MM.1S (cell line): ENCODE results near the gene RAB44.

Experiments
- DNase-seq: peaks from one replicate; pipeline ENCODE4 v3.0.0-alpha.2; 2015
- H2AFZ ChIP-seq: fragments of 300-600 bp; sonication (generic); 2 replicates; pipeline ENCODE4 v1.6.0; 2016; ENCODE audit warnings: antibody characterized with exemption, low read length
- H3F3A ChIP-seq: fragments of 300-600 bp; sonication (generic); 2 replicates; pipeline ENCODE4 v1.6.1; 2016; ENCODE audit warnings: mild to moderate bottlenecking, antibody characterized with exemption, low read length, moderate library complexity, mixed read lengths; ENCODE audit not compliant: insufficient read depth
- H3K27ac ChIP-seq: fragments of 300-600 bp; sonication (generic); 2 replicates; pipeline ENCODE4 v1.5.1; 2016; ENCODE audit warnings: mild to moderate bottlenecking, low read length
- H3K27me3 ChIP-seq: fragments of 300-600 bp; sonication (generic); replicated peaks from 2 replicates; pipeline ENCODE4 v1.6.0; 2016; ENCODE audit warnings: low read length; ENCODE audit not compliant: insufficient read depth
- H3K36me3 ChIP-seq: fragments of 300-600 bp; sonication (generic); replicated peaks from 2 replicates; pipeline ENCODE4 v1.6.1; 2016; ENCODE audit warnings: mild to moderate bottlenecking, low read length, mixed read lengths; ENCODE audit not compliant: insufficient read depth
- H3K4me1 ChIP-seq: fragments of 300-600 bp; sonication (generic); 2 replicates; pipeline ENCODE4 v1.6.1; 2016; ENCODE audit warnings: low read length, mixed read lengths
- H3K4me2 ChIP-seq: fragments of 300-600 bp; sonication (generic); 2 replicates; pipeline ENCODE4 v1.6.0; 2016; ENCODE audit warnings: low read depth, low read length
- H3K4me3 ChIP-seq: fragments of 300-600 bp; sonication (generic); 2 replicates; pipeline ENCODE4 v1.5.1; 2016; ENCODE audit warnings: low read length, mixed read lengths
- H3K79me2 ChIP-seq: fragments of 300-600 bp; sonication (generic); 2 replicates; pipeline ENCODE4 v1.6.1; 2016; ENCODE audit warnings: mixed run types, low read length, mixed read lengths
- H3K9ac ChIP-seq: fragments of 300-600 bp; sonication (generic); 2 replicates; pipeline ENCODE4 v1.6.1; 2016; ENCODE audit warnings: low read length, mixed read lengths
- H3K9me2 ChIP-seq: fragments of 300-600 bp; sonication (generic); replicated peaks from 2 replicates; pipeline ENCODE4 v1.6.1; 2016; ENCODE audit warnings: mild to moderate bottlenecking, low read length, mixed read lengths; ENCODE audit not compliant: insufficient read depth
- H3K9me3 ChIP-seq: fragments of 300-600 bp; sonication (generic); replicated peaks from 2 replicates; pipeline ENCODE4 v1.6.1; 2016; ENCODE audit warnings: mild to moderate bottlenecking, low read length, mixed read lengths; ENCODE audit not compliant: insufficient read depth
- H4K20me1 ChIP-seq: fragments of 300-600 bp; sonication (generic); 2 replicates; pipeline ENCODE4 v1.6.1; 2016; ENCODE audit warnings: mild to moderate bottlenecking, low read length, moderate library complexity, mixed read lengths; ENCODE audit not compliant: insufficient read depth
- EZH2 ChIP-seq: fragments of 300-600 bp; sonication (generic); optimal IDR thresholded peaks from 2 replicates; pipeline ENCODE3; 2017; ENCODE audit warnings: low read depth, mild to moderate bottlenecking, antibody characterized with exemption, low read length, mixed read lengths
- EZH2phosphoT487 ChIP-seq: fragments of 300-600 bp; sonication (generic); IDR thresholded peaks from 2 replicates; pipeline ENCODE4 v1.6.1; 2018; ENCODE audit warnings: antibody characterized with exemption, low read length
- TF ChIP-seq, protein P1 (sequence below): fragments of 300-600 bp; sonication (generic); IDR thresholded peaks from 2 replicates; pipeline ENCODE4 v1.5.1; 2016; ENCODE audit warnings: antibody characterized with exemption, low read length, mixed read lengths

RAB44 gene

DNA sequence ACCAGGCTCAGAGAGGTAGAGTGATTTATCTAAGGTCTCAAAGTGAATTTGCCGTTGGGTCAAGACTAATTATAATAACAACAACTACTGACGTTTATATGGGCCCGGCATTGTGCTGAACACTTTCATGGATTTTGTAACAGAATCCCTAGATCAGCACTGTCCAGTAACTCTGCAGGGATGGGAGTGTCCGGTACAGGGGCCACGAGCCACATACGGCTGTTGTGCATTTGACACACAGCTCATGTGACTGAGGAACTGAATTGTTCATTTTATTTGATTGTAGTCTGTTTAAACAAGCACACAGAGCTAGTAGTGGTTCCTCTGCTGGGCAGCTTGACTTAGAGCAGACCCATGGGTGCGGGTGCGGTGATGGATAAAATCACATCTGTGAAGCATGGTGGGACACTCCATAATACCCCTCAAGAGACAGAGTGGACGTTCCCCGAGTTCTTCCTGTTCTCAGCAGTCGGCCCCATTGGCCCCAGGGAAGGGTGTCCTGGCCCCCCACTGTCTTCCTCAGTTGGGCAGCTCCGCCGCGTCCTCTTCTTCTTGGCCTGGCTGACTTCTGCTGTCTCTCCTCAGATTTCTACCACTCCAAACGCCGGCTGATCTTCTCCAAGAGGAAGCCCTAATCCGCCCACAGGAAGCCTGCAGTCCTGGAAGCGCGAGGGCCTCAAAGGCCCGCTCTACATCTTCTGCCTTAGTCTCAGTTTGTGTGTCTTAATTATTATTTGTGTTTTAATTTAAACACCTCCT lies 12.3 kb upstream of the RAB44 start:
- Histone ChIP-seq H3K9me2 (no peaks in the 10 kb centered on the region), H3K27me3 (no peaks in the 10 kb centered on the region), H2AFZ (no peak overlapping the region), H3F3A (peaks cover 23% of the 10 kb centered on the region), H3K9ac (no peak overlapping the region), H3K27ac (no peak overlapping the region), H3K79me2 (peaks cover 32% of the 10 kb centered on the region), H3K9me3 (no peaks in the 10 kb centered on the region), H3K36me3 (no peaks in the 10 kb centered on the region), H3K4me3 (no peak overlapping the region), H4K20me1 (no peaks in the 10 kb centered on the region), H3K4me1 (peaks cover 20% of the 10 kb centered on the region), H3K4me2 (no peak overlapping the region)
- DNase-seq, result no peak
- TF ChIP-seq EZH2phosphoT487, result no peak
- TF ChIP-seq, protein P1, sequence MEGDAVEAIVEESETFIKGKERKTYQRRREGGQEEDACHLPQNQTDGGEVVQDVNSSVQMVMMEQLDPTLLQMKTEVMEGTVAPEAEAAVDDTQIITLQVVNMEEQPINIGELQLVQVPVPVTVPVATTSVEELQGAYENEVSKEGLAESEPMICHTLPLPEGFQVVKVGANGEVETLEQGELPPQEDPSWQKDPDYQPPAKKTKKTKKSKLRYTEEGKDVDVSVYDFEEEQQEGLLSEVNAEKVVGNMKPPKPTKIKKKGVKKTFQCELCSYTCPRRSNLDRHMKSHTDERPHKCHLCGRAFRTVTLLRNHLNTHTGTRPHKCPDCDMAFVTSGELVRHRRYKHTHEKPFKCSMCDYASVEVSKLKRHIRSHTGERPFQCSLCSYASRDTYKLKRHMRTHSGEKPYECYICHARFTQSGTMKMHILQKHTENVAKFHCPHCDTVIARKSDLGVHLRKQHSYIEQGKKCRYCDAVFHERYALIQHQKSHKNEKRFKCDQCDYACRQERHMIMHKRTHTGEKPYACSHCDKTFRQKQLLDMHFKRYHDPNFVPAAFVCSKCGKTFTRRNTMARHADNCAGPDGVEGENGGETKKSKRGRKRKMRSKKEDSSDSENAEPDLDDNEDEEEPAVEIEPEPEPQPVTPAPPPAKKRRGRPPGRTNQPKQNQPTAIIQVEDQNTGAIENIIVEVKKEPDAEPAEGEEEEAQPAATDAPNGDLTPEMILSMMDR, result no peak

DNA sequence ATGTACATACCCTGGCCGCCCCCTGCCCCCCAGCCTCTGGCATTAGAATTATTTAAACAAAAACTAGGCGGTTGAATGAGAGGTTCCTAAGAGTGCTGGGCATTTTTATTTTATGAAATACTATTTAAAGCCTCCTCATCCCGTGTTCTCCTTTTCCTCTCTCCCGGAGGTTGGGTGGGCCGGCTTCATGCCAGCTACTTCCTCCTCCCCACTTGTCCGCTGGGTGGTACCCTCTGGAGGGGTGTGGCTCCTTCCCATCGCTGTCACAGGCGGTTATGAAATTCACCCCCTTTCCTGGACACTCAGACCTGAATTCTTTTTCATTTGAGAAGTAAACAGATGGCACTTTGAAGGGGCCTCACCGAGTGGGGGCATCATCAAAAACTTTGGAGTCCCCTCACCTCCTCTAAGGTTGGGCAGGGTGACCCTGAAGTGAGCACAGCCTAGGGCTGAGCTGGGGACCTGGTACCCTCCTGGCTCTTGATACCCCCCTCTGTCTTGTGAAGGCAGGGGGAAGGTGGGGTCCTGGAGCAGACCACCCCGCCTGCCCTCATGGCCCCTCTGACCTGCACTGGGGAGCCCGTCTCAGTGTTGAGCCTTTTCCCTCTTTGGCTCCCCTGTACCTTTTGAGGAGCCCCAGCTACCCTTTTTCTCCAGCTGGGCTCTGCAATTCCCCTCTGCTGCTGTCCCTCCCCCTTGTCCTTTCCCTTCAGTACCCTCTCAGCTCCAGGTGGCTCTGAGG lies 11.5 kb upstream of the RAB44 start:
- H3K4me1 ChIP-seq, result peaks cover 20% of the 10 kb centered on the region

DNA sequence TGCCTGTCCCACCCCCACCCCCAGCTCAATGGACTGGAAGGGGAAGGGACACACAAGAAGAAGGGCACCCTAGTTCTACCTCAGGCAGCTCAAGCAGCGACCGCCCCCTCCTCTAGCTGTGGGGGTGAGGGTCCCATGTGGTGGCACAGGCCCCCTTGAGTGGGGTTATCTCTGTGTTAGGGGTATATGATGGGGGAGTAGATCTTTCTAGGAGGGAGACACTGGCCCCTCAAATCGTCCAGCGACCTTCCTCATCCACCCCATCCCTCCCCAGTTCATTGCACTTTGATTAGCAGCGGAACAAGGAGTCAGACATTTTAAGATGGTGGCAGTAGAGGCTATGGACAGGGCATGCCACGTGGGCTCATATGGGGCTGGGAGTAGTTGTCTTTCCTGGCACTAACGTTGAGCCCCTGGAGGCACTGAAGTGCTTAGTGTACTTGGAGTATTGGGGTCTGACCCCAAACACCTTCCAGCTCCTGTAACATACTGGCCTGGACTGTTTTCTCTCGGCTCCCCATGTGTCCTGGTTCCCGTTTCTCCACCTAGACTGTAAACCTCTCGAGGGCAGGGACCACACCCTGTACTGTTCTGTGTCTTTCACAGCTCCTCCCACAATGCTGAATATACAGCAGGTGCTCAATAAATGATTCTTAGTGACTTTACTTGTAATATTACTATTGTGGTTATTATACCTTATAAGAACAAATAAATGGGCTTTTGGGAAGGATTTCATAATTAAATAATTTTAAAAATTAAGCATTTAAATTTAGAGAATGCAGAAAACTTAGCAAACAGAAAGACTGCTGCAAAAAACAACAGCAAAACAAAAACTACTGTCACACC lies 10.7 kb upstream of the RAB44 start:
- no peak overlapping the region for H3K27ac ChIP-seq
- no peak for DNase-seq
- no peak overlapping the region for H2AFZ ChIP-seq
- H3K36me3 ChIP-seq, result no peaks in the 10 kb centered on the region
- H3K4me1 ChIP-seq, result peaks cover 18% of the 10 kb centered on the region
- no peak overlapping the region for H3K4me2 ChIP-seq
- no peaks in the 10 kb centered on the region for H3K9me3 ChIP-seq
- H3F3A ChIP-seq, result peaks cover 13% of the 10 kb centered on the region
- H3K9me2 ChIP-seq, result no peaks in the 10 kb centered on the region
- TF ChIP-seq, protein P1, result no peak
- no peak for TF ChIP-seq EZH2phosphoT487
- no peak for TF ChIP-seq EZH2
- H3K27me3 ChIP-seq, result no peaks in the 10 kb centered on the region
- no peaks in the 10 kb centered on the region for H4K20me1 ChIP-seq
- H3K79me2 ChIP-seq, result peaks cover 24% of the 10 kb centered on the region
- H3K4me3 ChIP-seq, result no peak overlapping the region
- H3K9ac ChIP-seq, result no peak overlapping the region

More for the DNA sequence above, 11.5 kb upstream of the RAB44 start:
- H3K4me2 ChIP-seq, result no peak overlapping the region
- peaks cover 26% of the 10 kb centered on the region for H3K79me2 ChIP-seq
- no peak overlapping the region for H3K4me3 ChIP-seq
- H3K9ac ChIP-seq, result no peak overlapping the region
- no peaks in the 10 kb centered on the region for H3K9me3 ChIP-seq
- no peaks in the 10 kb centered on the region for H3K27me3 ChIP-seq
- H3K27ac ChIP-seq, result no peak overlapping the region
- no peak for TF ChIP-seq EZH2
- TF ChIP-seq, protein P1, result no peak
- TF ChIP-seq EZH2phosphoT487, result no peak
- H3K9me2 ChIP-seq, result no peaks in the 10 kb centered on the region
- DNase-seq, result no peak
- no peaks in the 10 kb centered on the region for H3K36me3 ChIP-seq
- H2AFZ ChIP-seq, result no peak overlapping the region
- H4K20me1 ChIP-seq, result no peaks in the 10 kb centered on the region
- peaks cover 16% of the 10 kb centered on the region for H3F3A ChIP-seq
